ENCODE measurements around the gene PAX9. TPM values are rescaled to one million over a fixed set of nuclear protein-coding genes. Genes with fewer than 3 reads are reported as not detected.

PAX9 gene
- total RNA-seq, 4 donors from 2014 or later, result 0.81 to 5.4 (median 1.3) TPM

GRCh38 chr14:36646664-36647416 lies 14.8 kb upstream of the PAX9 start:
- peaks cover 0 to 23% (median 15%) of the 10 kb centered on the region in 3 donors for H3K4me1 ChIP-seq
- H3K27me3 ChIP-seq, result peaks cover 98% of the 10 kb centered on the region
- H3K4me3 ChIP-seq, result peak overlapping the region in 1 of 2 donors; percentile 45
- no peaks in the 10 kb centered on the region for H3K36me3 ChIP-seq
- no peaks in the 10 kb centered on the region for H3K9me3 ChIP-seq
- H3K27ac ChIP-seq, result no peak overlapping the region
- no peak for TF ChIP-seq CTCF (IDR thresholded peaks at IDR 0.05)
- no peak for TF ChIP-seq EP300 (IDR thresholded peaks at IDR 0.05)
- TF ChIP-seq POLR2A (IDR thresholded peaks at IDR 0.05), result no peak
- no peak for TF ChIP-seq POLR2AphosphoS5 (IDR thresholded peaks at IDR 0.05)
- ATAC-seq, result peak; percentile 53
- WGBS, 2 donors (ENCODE audit: low coverage in 1 of 2), result 0 to 9% methylated on average over 1 to 4 of the region's 55 CpGs

- peaks cover 98% of the 10 kb centered on the region for H3K27me3 ChIP-seq
- peak overlapping the region in 1 of 2 donors; percentile 45 for H3K4me3 ChIP-seq
- WGBS, 2 donors (ENCODE audit: low coverage in 1 of 2), result no CpG with 5 or more reads among the region's 34 CpGs
- no peak for TF ChIP-seq EP300 (IDR thresholded peaks at IDR 0.05)
- peak in 1 of 2 donors; percentile 17 for TF ChIP-seq POLR2A (IDR thresholded peaks at IDR 0.05)
- TF ChIP-seq POLR2AphosphoS5 (IDR thresholded peaks at IDR 0.05), result no peak
- no peaks in the 10 kb centered on the region for H3K9me3 ChIP-seq
- peak; percentile 11 for ATAC-seq
- H3K27ac ChIP-seq, result no peak overlapping the region
- H3K4me1 ChIP-seq, result peaks cover 0 to 23% (median 15%) of the 10 kb centered on the region in 3 donors
- H3K36me3 ChIP-seq, result no peaks in the 10 kb centered on the region
Observed at GRCh38 chr14:36647417-36647823, 14.2 kb upstream of the PAX9 start.

DNA sequence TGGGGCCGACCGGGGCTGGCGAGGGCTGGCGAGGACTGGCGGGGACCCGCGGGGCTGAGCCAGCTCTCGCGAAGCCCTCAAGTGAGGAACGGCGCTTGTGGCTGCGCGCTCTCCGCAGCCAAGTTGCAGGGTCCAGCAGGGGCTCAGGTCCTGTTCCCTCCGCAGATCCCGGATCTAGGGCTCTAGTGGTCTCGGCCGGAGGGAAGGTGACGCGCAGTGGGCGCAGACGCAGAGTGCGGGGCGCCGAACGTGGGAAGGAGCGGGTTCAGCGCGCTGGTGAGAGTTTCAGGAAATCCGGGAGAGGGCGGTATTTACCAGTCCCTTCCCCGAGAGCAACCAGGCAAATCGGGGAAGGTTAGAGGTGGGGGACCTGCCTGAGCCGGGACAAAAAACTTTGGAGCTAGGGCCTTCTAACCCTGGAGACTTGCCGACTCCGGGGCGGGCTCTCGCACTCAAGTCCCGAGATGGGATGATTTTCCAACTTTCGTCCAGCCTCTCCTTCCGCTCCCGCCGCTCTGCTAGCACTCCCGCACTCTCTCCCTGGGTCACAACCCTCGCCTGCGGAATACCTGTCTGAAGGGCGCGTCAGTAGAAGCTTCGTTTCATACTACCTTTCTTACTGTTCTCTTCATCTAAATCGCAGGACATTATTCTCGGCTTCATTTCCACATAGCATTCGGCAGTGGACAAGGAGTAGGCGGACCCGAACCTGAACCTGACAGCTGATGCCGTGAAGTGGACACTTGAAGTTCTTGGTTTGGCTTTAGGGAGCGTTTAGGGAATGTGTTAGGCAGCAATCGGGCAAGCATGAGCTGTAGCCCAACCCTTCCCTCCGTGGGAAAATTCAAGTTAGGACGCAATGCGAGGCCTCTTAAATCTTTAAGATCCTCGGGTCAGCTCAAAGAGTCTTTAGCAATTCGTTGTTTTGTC lies 13.6 kb upstream of the PAX9 start:
- Histone ChIP-seq H3K27me3 (peaks cover 98% of the 10 kb centered on the region), H3K9me3 (no peaks in the 10 kb centered on the region), H3K27ac (no peak overlapping the region), H3K4me3 (peak overlapping the region in 1 of 2 donors; percentile 45), H3K4me1 (peaks cover 0 to 23% (median 15%) of the 10 kb centered on the region in 3 donors), H3K36me3 (no peaks in the 10 kb centered on the region)
- WGBS, 2 donors (ENCODE audit: low coverage in 1 of 2), result 2 to 6% methylated on average over 21 to 27 of the region's 62 CpGs
- no peak for TF ChIP-seq POLR2A (IDR thresholded peaks at IDR 0.05)
- peak in 3 of 4 experiments; percentile 18 to 64 (median 36) for TF ChIP-seq CTCF (IDR thresholded peaks at IDR 0.05)
- ATAC-seq, result peak; percentile 47

DNA sequence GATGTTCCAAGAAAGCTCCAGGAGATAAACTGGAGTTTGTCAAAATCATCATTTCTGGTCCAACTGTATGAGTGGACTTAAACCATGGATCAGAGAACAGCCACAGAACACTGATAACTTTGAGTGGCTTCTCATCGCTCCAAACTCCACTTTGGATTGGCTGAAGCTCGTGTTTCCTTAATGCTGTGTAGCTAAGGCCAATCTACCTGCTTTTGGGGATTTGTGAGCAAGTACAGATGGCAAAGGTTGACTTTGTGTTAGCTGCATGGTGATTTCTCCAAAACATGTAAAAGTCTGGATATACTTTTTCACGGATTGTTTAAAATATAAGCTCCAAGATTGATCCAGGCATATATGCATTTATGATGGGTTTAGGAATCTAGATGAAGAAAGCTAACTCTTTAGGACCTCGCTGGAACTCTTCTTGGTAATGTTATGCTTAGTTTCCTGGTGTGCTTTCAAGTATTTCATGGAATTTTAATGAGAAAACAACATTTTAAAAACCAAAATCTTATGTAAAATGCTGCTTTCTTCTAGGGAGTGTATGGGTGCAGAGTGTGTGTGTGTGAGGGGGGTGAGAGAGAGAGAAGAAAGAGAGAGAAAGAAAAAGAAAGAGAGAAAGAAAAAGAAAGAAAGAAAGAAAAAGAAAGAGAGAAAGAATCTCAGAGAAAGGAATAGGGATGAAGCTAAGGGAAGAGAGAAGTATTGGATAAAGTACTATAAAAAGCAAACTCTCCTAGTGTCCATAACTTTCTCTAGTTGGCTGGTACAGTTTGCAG lies 11.6 kb upstream of the PAX9 start:
- no peak for ATAC-seq
- WGBS, 2 donors (ENCODE audit: low coverage in 1 of 2), result 7 to 8% methylated on average over 4 of the region's 4 CpGs
- Histone ChIP-seq H3K36me3 (no peaks in the 10 kb centered on the region), H3K4me3 (no peak overlapping the region), H3K4me1 (peaks cover 0 to 35% (median 15%) of the 10 kb centered on the region in 3 donors), H3K27ac (no peak overlapping the region), H3K9me3 (no peaks in the 10 kb centered on the region), H3K27me3 (peaks cover 100% of the 10 kb centered on the region)
- TF ChIP-seq POLR2AphosphoS5 (IDR thresholded peaks at IDR 0.05) (no peak), CTCF (IDR thresholded peaks at IDR 0.05) (no peak), POLR2A (IDR thresholded peaks at IDR 0.05) (no peak), EP300 (IDR thresholded peaks at IDR 0.05) (no peak)
